Hepatocyte (in vitro differentiated cells): ENCODE results near the gene TMEM26.

Source experiments
- EZH2 ChIP-seq: fragments of 200-600 bp; sonication (generic); IDR thresholded peaks from 2 replicates; pipeline ENCODE4 v1.6.1; 2016; ENCODE audit warnings: antibody characterized with exemption, mild to moderate bottlenecking, borderline replicate concordance
- TF ChIP-seq, protein P1 (sequence below): fragments of 200-600 bp; sonication (generic); IDR thresholded peaks from 2 replicates; pipeline ENCODE4 v1.5.1; 2016; ENCODE audit warnings: antibody characterized with exemption, mild to moderate bottlenecking; ENCODE audit not compliant: poor library complexity

DNA sequence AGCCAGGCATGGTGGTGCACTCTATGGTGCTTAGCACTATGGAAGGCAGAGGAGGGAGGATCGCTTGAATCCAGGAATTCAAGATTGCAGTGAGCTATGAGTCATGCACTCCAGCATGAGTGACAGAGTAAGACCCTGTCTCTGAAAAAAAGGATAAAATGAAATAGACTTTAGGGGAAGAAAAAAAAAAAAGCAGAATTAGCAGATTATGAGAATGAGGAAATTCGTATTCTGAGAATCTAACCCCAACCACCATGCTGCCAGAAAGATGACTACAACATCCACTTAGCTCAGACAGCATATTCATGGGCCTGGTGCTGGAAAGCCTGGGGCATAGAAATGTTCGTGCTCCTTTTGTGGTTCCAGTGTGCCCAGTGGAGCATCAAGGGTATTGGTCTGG lies 63.3 kb downstream of the TMEM26 start:
- TF ChIP-seq, protein P1, sequence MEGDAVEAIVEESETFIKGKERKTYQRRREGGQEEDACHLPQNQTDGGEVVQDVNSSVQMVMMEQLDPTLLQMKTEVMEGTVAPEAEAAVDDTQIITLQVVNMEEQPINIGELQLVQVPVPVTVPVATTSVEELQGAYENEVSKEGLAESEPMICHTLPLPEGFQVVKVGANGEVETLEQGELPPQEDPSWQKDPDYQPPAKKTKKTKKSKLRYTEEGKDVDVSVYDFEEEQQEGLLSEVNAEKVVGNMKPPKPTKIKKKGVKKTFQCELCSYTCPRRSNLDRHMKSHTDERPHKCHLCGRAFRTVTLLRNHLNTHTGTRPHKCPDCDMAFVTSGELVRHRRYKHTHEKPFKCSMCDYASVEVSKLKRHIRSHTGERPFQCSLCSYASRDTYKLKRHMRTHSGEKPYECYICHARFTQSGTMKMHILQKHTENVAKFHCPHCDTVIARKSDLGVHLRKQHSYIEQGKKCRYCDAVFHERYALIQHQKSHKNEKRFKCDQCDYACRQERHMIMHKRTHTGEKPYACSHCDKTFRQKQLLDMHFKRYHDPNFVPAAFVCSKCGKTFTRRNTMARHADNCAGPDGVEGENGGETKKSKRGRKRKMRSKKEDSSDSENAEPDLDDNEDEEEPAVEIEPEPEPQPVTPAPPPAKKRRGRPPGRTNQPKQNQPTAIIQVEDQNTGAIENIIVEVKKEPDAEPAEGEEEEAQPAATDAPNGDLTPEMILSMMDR, result no peak
- TF ChIP-seq EZH2, result no peak
